Bronchial epithelial cell (primary cell): Measurements from ENCODE around the gene ACSL5. TPM values are rescaled to one million over a fixed set of nuclear protein-coding genes. Genes with fewer than 3 reads are reported as not detected.
"Not testable (repeated sequence)": the region's sequence is repeated elsewhere in the genome, so short reads cannot be mapped to it uniquely, and the experiment has no call there.

ENCODE experiments used
- DNase-seq: peaks from one replicate; pipeline ENCODE4 v3.0.0-alpha.2; 2010; ENCODE audit warnings: low read depth
- FAIRE-seq: peaks from 2 replicates; lab custom pipeline; 2011; peaks lifted over from hg19 to GRCh38; lab: Jason Lieb, UNC
- H3K27me3 ChIP-seq: 2 replicates; pipeline ENCODE4 v1.5.1; 2011; ENCODE audit warnings: low read length; ENCODE audit not compliant: control insufficient read depth, insufficient read depth
- H3K36me3 ChIP-seq: 2 replicates; pipeline ENCODE4 v1.5.1; 2011; ENCODE audit warnings: low read length; ENCODE audit not compliant: control insufficient read depth, insufficient read depth
- H3K4me3 ChIP-seq: 2 replicates; pipeline ENCODE4 v1.5.1; 2011; ENCODE audit warnings: mild to moderate bottlenecking, low read depth, low read length, control low read depth
- total RNA-seq: library from RNA; depleted of rRNA; stranded (reverse); fragments of >200 nt; gene quantifications from 2 replicates; pipeline ENCODE4 v1.2.1, GENCODE V29; 2014
- TF ChIP-seq, protein P1 (sequence below): IDR thresholded peaks from 2 replicates; pipeline ENCODE4 v1.5.1; 2011; ENCODE audit warnings: mild to moderate bottlenecking, moderate library complexity, low read length, control low read depth, inconsistent platforms; ENCODE audit not compliant: insufficient read depth, severe bottlenecking

The ACSL5 gene
- total RNA-seq, 1 donor from 2014 or later, result under 0.01 TPM

DNA sequence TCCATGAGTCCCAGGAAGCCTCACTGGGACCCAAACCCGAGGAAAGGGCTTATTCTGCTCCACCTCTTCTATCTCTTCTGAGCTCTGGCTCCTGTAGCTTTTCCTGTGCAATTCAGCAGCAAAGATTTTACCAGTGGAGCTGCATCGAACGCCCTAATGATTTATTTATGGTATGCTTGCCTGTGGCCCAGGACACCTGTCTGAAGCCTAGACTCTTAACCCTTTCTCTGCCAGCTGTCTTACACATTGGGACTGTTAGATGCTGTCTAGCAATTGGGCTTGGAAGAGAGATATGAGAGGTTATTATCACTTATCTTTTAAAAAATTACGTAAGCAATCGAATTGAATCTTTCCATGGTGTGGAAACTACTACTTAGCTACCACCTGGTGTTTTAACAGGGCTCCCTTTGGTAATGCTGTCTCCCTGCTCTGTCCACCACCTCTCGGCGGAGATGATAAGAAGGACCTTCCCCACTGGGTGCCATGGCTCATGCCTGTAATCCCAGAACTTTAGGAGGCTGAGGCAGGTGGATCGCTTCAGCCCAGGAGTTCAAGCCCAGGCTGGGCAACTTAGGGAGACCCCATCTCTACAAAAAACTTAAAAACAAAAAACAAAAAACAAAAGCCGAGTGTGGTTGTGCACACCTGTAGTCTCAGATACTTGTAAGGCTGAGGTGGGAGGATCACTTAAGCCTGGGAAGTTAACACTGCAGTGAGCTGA, 8.8 kb downstream of the ACSL5 start:
- FAIRE-seq (no peak), DNase-seq (no peak)
- Histone ChIP-seq H3K36me3 (no peaks in the 10 kb centered on the region), H3K4me3 (no peak overlapping the region), H3K27me3 (no peaks in the 10 kb centered on the region)
- TF ChIP-seq, protein P1, sequence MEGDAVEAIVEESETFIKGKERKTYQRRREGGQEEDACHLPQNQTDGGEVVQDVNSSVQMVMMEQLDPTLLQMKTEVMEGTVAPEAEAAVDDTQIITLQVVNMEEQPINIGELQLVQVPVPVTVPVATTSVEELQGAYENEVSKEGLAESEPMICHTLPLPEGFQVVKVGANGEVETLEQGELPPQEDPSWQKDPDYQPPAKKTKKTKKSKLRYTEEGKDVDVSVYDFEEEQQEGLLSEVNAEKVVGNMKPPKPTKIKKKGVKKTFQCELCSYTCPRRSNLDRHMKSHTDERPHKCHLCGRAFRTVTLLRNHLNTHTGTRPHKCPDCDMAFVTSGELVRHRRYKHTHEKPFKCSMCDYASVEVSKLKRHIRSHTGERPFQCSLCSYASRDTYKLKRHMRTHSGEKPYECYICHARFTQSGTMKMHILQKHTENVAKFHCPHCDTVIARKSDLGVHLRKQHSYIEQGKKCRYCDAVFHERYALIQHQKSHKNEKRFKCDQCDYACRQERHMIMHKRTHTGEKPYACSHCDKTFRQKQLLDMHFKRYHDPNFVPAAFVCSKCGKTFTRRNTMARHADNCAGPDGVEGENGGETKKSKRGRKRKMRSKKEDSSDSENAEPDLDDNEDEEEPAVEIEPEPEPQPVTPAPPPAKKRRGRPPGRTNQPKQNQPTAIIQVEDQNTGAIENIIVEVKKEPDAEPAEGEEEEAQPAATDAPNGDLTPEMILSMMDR, result no peak

DNA sequence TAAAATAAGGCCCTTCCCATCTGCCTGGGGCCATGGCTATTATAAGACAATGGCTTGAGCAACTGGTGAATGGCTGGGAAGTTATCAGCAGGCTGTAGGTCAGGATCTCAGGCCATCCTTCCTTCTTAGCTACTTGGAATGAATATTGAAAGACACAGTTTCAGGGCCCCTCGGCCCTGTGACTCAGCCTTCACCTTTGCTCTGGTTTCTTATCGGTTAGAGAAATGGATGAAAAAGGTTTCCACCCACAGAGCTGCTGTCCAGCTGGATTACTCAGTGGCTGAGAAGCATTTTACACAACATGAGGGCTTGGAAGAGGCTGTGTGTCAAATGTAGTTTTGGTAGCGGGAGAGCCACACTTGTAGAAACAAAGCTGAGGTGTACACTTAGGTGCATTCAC, 9.4 kb downstream of the ACSL5 start:
- H3K36me3 ChIP-seq, result no peaks in the 10 kb centered on the region
- FAIRE-seq (no peak), DNase-seq (peak; percentile 59)
- H3K4me3 ChIP-seq, result no peak overlapping the region
- TF ChIP-seq, protein P1, result no peak
- H3K27me3 ChIP-seq, result no peaks in the 10 kb centered on the region

DNA sequence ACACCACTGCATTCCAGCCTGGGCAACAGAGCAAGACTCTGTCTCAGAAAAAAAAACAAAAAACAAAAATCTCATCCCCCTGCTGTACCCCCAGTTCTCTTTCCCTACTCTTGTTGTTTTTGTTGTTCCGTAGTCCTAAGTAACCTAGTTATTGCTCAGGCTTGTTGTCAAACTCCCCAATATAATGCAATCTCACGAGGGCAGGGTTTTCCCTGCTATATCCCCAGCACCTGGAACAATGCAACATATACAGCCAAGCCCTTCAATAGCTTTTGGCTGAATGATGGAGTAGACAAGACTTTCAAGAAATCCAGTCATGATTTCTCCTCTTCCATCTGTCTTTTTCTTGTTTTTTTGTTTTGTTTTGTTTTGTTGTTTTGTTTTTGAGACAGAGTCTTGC, 10.2 kb downstream of the ACSL5 start:
- TF ChIP-seq, protein P1, result no peak
- DNase-seq (no peak), FAIRE-seq (no peak)

DNA sequence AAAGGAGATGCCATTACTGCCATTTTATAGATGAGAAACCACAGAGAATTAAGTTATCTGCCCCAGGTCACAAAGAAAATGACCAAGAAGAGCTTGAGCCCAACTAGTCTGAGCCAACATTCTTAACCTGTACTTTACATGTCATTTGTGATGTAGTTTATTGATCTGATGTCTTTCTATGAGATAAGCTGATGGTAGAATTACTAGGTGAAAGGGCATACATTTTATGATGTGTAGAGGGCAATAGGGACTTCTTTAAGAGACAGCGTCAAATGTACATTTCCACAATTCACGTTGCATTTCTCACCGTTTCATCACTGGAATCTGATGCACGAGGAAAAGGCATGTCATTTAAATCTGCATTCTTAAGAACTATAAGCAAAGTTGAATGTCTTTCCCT, 11.3 kb downstream of the ACSL5 start:
- no peaks in the 10 kb centered on the region for H3K36me3 ChIP-seq
- H3K27me3 ChIP-seq, result no peaks in the 10 kb centered on the region
- TF ChIP-seq, protein P1, result no peak
- H3K4me3 ChIP-seq, result no peak overlapping the region
- DNase-seq (no peak), FAIRE-seq (no peak)

More for the DNA sequence above, 10.2 kb downstream of the ACSL5 start:
- H3K4me3 ChIP-seq, result no peak overlapping the region
- no peaks in the 10 kb centered on the region for H3K27me3 ChIP-seq
- H3K36me3 ChIP-seq, result no peaks in the 10 kb centered on the region

DNA sequence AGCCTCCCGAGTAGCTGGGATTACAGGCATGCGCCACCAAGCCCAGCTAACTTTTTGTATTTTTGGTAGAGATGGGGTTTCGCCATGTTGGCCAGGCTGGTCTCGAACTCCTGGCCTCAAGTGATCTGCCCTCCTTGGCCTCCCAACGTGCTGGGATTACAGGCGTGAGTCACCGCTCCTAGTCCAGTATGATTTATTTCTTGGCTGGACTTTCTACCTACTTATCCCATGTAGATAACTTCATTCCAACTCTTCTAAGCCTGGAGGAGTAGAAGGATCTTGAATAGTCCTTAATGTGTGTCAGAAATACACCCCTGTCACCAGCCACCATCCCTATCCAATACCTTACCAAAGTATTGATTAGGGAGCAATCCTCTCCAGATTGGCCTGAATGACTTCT, 14.1 kb downstream of the ACSL5 start:
- not testable (repeated sequence) for DNase-seq, H3K36me3 ChIP-seq, H3K27me3 ChIP-seq, H3K4me3 ChIP-seq, FAIRE-seq

DNA sequence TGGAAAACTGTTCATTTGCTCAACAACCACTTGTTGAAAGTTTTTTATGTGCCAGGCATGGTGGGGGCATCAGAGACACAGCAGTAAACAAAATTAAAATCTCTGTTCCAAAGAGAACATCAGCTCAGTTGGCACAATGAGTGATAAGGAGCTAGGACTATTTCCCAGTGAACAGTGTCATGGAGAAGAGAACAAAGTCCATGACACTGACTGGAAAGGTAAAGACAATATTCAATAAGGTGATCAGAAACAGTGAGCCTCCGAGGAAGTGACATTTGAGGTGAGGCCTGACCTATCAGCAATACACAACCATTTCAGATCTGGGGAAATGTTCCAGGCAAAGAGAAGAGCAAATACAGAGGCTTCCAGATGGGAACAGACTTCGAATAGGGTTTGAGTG, 14.6 kb downstream of the ACSL5 start:
- Histone ChIP-seq H3K36me3 (no peaks in the 10 kb centered on the region), H3K27me3 (no peaks in the 10 kb centered on the region), H3K4me3 (no peak overlapping the region)
- FAIRE-seq (no peak), DNase-seq (no peak)
- TF ChIP-seq, protein P1, result no peak
